Lower lobe of right lung (tissue), 2 donors: ENCODE data around the gene VAMP1. TPM values are rescaled to one million over a fixed set of nuclear protein-coding genes. Genes with fewer than 3 reads are reported as not detected.

Source experiments
- ATAC-seq, 2 donors: fragments of 200-7000 bp; cut with Tn5 transposase; one replicate each; pipeline ENCODE4 v1.9.1; 2020 to 2022; ENCODE audit warnings: mild to moderate bottlenecking in 2 of 2, moderate library complexity in 2 of 2
- DNase-seq: peaks from one replicate; pipeline ENCODE4 v3.0.0-alpha.2; 2020
- H3K27ac ChIP-seq: fragments of 200-600 bp; one replicate; pipeline ENCODE4 v1.8.0; 2022
- H3K27me3 ChIP-seq: fragments of 200-600 bp; one replicate; pipeline ENCODE4 v1.8.0; 2022; ENCODE audit warnings: low read depth
- H3K36me3 ChIP-seq: fragments of 200-600 bp; one replicate; pipeline ENCODE4 v1.8.0; 2022; ENCODE audit warnings: mild to moderate bottlenecking
- H3K4me1 ChIP-seq: fragments of 200-600 bp; one replicate; pipeline ENCODE4 v1.8.0; 2022
- H3K4me3 ChIP-seq: fragments of 200-600 bp; one replicate; pipeline ENCODE4 v1.8.0; 2022; ENCODE audit warnings: mild to moderate bottlenecking
- H3K9me3 ChIP-seq: fragments of 200-600 bp; one replicate; pipeline ENCODE4 v1.8.0; 2022
- CTCF ChIP-seq: fragments of 200-600 bp; IDR thresholded peaks from one replicate; pipeline ENCODE4 v1.8.0; 2022; ENCODE audit warnings: antibody characterized with exemption, mild to moderate bottlenecking
- intact Hi-C: fragments of 100-400 bp; cut with DNase I; formaldehyde crosslinking; loops from one replicate; pipeline ENCODE4 v1.11.0; 2022
- total RNA-seq: library from RNA; stranded (reverse); fragmentation: NEBNext Ultra II Directional; extraction: Animal tissue kit (Norgen Biotek cat#: 25700); gene quantifications from one replicate; pipeline ENCODE4 v1.2.1, GENCODE V29; 2021
- donor health status: DM: no; HTN: yes; CAD: no; lungs with severe emphysema.

VAMP1 gene
- total RNA-seq, 1 donor from 2014 or later = 6.8 TPM

GRCh38 chr12:6451348-6452244 lies 18.9 kb downstream of the VAMP1 start, which contains the start of gene TAPBPL:
Gene TAPBPL, plus strand, starts transcription at chr12:6452042. Its CDS starts 207 bp downstream, at chr12:6452249.
- Histone ChIP-seq H3K36me3 (peaks cover 28% of the 10 kb centered on the region), H3K4me1 (peaks cover 27% of the 10 kb centered on the region), H3K27ac (peak within 1 kb of the TSS; percentile 92), H3K4me3 (peak within 1 kb of the TSS; percentile 66), H3K27me3 (no peaks in the 10 kb centered on the region), H3K9me3 (no peaks in the 10 kb centered on the region)
- intact Hi-C loops = no loop called here
- DNase-seq = peak; percentile 84
- no peak for TF ChIP-seq CTCF
- peak; percentile 90 to 94 for ATAC-seq

DNA sequence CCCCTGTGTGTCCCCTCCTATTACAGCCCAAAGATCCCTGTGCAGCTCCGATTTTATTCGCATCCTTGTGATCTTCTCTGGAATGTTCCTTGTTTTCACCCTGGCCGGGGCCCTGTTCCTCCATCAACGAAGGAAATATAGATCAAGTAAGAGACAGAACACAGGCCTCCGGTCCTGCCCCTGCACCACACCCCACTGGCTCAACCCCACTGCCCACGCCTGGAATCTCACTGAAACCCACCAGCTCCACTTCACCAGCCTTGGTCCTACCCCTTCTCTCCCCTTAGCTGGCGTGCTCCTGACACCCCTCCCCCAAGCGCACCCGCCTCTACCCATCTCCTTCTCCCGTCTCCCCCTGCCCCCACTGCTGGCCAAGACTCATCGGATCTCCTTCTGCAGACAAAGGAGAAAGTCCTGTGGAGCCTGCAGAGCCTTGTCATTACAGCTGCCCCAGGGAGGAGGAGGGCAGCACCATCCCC lies 19.6 kb downstream of the VAMP1 start:
- H3K27me3 ChIP-seq = no peaks in the 10 kb centered on the region
- peaks cover 27% of the 10 kb centered on the region for H3K4me1 ChIP-seq
- peak overlapping the region; percentile 66 for H3K4me3 ChIP-seq
- peak overlapping the region; percentile 92 for H3K27ac ChIP-seq
- intact Hi-C loops = no loop called here
- ATAC-seq (peak in 1 of 2 donors; percentile 3), DNase-seq (no peak)
- H3K36me3 ChIP-seq = peaks cover 25% of the 10 kb centered on the region
- TF ChIP-seq CTCF = no peak
- H3K9me3 ChIP-seq = no peaks in the 10 kb centered on the region

DNA sequence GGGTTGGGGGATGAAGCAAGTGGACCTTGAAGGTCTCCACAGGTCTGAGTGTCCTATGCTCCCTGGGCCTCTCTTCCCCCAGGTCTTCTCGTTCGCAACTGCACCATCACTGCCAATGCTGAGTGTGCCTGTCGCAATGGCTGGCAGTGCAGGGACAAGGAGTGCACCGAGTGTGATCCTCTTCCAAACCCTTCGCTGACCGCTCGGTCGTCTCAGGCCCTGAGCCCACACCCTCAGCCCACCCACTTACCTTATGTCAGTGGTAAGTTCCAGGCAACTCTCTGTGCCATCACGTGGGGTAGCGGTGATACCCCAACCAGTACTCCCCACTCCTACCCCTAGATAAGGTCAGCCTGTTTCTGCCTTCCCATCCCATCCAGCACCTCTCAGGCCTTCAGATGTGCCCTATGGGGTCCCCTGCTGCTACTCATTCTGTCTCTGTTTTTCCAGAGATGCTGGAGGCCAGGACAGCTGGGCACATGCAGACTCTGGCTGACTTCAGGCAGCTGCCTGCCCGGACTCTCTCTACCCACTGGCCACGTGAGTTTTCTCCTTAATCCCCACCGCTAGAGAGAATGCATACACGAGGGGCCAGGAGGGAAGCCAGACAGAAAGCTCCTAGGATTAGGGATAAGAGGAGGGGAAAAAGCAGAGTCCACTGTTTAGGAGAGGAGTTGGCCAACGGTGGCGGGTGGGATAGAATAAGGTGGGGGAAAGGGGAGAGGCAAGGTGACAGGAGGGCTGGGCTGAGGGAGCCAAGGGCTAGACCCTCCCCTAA lies 20.2 kb downstream of the VAMP1 start:
- TF ChIP-seq CTCF = no peak
- H3K9me3 ChIP-seq = no peaks in the 10 kb centered on the region
- no peaks in the 10 kb centered on the region for H3K27me3 ChIP-seq
- DNase-seq (no peak), ATAC-seq (no peak)
- peak overlapping the region; percentile 66 for H3K4me3 ChIP-seq
- peaks cover 21% of the 10 kb centered on the region for H3K36me3 ChIP-seq
- intact Hi-C loops = no loop called here
- peaks cover 27% of the 10 kb centered on the region for H3K4me1 ChIP-seq
- H3K27ac ChIP-seq = peak overlapping the region; percentile 92

- no peak for DNase-seq
- ATAC-seq = peak in 1 of 2 donors; percentile 15
- no peaks in the 10 kb centered on the region for H3K36me3 ChIP-seq
- intact Hi-C loops = no loop called here
- no peak for TF ChIP-seq CTCF
- H3K9me3 ChIP-seq = no peaks in the 10 kb centered on the region
- peak within 1 kb of the TSS; percentile 27 for H3K4me3 ChIP-seq
- peak within 1 kb of the TSS; percentile 38 for H3K27ac ChIP-seq
- no peaks in the 10 kb centered on the region for H3K27me3 ChIP-seq
- peaks cover 3% of the 10 kb centered on the region for H3K4me1 ChIP-seq
These were observed 25.5 kb downstream of the VAMP1 start, which contains the start of gene CD27 for GRCh38 chr12:6444704-6445688. Gene CD27, plus strand, starts transcription at chr12:6444955. Its CDS starts 141 bp downstream, at chr12:6445096.
